Measurements from ENCODE around the gene SULT2A1. TPM values are rescaled to one million over a fixed set of nuclear protein-coding genes. Genes with fewer than 3 reads are reported as not detected.

SULT2A1 gene
- total RNA-seq, 1 experiment from 2014 or later, result not detected

GRCh38 chr19:47896019-47896418 is 9.9 kb upstream of the SULT2A1 start:
- Mint-ChIP-seq H3K27ac (ENCODE audit: unreplicated experiment) (no peak overlapping the region), H3K36me3 (ENCODE audit: insufficient read depth, unreplicated experiment) (no peaks in the 10 kb centered on the region), H3K4me3 (ENCODE audit: low read depth, unreplicated experiment) (no peak overlapping the region), H3K27me3 (ENCODE audit: unreplicated experiment) (peaks cover 18% of the 10 kb centered on the region), H3K9me3 (ENCODE audit: low read depth, unreplicated experiment) (peaks cover 3% of the 10 kb centered on the region), H3K4me1 (ENCODE audit: low read depth, unreplicated experiment) (no peaks in the 10 kb centered on the region)
- DNase-seq, result no peak
- CTCF ChIA-PET, result no interaction called here
- BruUV-seq (replicated peaks), result no TSS peak
- TF ChIP-seq CTCF (IDR thresholded peaks at IDR 0.05; ENCODE audit: unreplicated experiment), result no peak
- intact Hi-C loops (cut with micrococcal nuclease; ENCODE audit: unreplicated experiment), result no loop called here

GRCh38 chr19:47895165-47895782 is 9.2 kb upstream of the SULT2A1 start:
- no peak overlapping the region for H3K27ac Mint-ChIP-seq (ENCODE audit: unreplicated experiment)
- TF ChIP-seq CTCF (IDR thresholded peaks at IDR 0.05; ENCODE audit: unreplicated experiment), result no peak
- H3K4me3 Mint-ChIP-seq (ENCODE audit: low read depth, unreplicated experiment), result no peak overlapping the region
- intact Hi-C loops (cut with micrococcal nuclease; ENCODE audit: unreplicated experiment), result no loop called here
- peaks cover 3% of the 10 kb centered on the region for H3K9me3 Mint-ChIP-seq (ENCODE audit: low read depth, unreplicated experiment)
- H3K27me3 Mint-ChIP-seq (ENCODE audit: unreplicated experiment), result peaks cover 10% of the 10 kb centered on the region
- no peaks in the 10 kb centered on the region for H3K4me1 Mint-ChIP-seq (ENCODE audit: low read depth, unreplicated experiment)
- no peak for DNase-seq
- BruUV-seq (replicated peaks), result no TSS peak
- CTCF ChIA-PET, result no interaction called here
- no peaks in the 10 kb centered on the region for H3K36me3 Mint-ChIP-seq (ENCODE audit: insufficient read depth, unreplicated experiment)

DNA sequence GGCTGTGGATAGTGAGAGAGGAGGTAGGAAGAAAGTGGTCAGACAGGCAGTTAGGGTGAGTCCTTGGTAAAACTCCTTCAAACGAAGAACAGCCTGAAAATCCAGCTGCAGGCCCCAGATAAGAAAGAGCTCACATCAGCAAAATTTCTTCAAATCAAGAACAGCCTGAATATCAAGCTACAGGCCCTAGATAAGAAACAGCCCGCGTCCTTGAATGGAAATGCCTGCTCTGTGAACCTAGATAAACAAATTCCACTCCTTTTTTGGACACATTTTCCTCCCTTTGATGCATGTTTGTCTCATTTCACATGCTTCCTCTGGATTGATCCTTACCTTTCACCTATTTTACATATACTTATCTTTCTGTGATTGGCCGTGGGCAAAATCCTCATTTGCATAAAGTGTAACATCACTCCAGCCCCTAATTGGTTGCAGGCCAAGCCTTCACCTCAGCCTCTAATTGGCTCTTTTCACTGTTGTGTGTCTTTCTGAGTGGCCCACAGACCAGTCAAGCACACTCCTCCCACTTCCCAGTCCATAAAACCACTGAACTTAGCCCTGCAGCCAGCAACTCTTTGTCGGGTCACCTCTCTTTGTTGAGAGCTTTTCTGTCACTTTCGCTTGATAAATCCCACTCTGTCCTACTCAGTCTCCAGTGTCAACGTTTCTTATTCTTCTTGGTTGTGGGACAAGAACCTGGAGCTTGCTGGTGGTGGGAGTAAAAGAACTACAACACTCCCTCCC is 6.0 kb upstream of the SULT2A1 start:
- Mint-ChIP-seq H3K36me3 (ENCODE audit: insufficient read depth, unreplicated experiment) (no peaks in the 10 kb centered on the region), H3K27me3 (ENCODE audit: unreplicated experiment) (no peaks in the 10 kb centered on the region), H3K4me1 (ENCODE audit: low read depth, unreplicated experiment) (no peaks in the 10 kb centered on the region), H3K27ac (ENCODE audit: unreplicated experiment) (no peak overlapping the region), H3K4me3 (ENCODE audit: low read depth, unreplicated experiment) (no peak overlapping the region), H3K9me3 (ENCODE audit: low read depth, unreplicated experiment) (peaks cover 3% of the 10 kb centered on the region)
- no peak for TF ChIP-seq CTCF (IDR thresholded peaks at IDR 0.05; ENCODE audit: unreplicated experiment)
- intact Hi-C loops (cut with micrococcal nuclease; ENCODE audit: unreplicated experiment), result no loop called here
- BruUV-seq (replicated peaks), result no TSS peak
- CTCF ChIA-PET, result no interaction called here
- no peak for DNase-seq

DNA sequence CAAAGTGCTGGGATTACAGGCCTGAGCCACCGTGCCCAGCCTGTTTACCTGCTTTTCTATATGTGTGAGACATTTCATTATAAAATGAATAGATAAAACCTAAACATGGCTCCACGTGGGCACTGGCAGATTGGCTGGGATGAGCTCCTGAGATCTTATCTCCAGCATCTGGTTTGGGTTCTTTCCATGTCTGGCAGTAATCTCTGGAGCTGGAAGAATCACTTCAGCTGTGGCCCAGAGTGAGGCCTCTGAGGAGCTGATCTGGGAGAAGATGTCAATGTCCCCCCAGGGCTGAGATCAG is 5.5 kb upstream of the SULT2A1 start:
- H3K36me3 Mint-ChIP-seq (ENCODE audit: insufficient read depth, unreplicated experiment), result no peaks in the 10 kb centered on the region
- no peak overlapping the region for H3K4me3 Mint-ChIP-seq (ENCODE audit: low read depth, unreplicated experiment)
- no peak for DNase-seq
- peaks cover 3% of the 10 kb centered on the region for H3K9me3 Mint-ChIP-seq (ENCODE audit: low read depth, unreplicated experiment)
- BruUV-seq (replicated peaks), result no TSS peak
- H3K27me3 Mint-ChIP-seq (ENCODE audit: unreplicated experiment), result peaks cover 4% of the 10 kb centered on the region
- CTCF ChIA-PET, result no interaction called here
- TF ChIP-seq CTCF (IDR thresholded peaks at IDR 0.05; ENCODE audit: unreplicated experiment), result no peak
- H3K4me1 Mint-ChIP-seq (ENCODE audit: low read depth, unreplicated experiment), result no peaks in the 10 kb centered on the region
- intact Hi-C loops (cut with micrococcal nuclease; ENCODE audit: unreplicated experiment), result no loop called here
- no peak overlapping the region for H3K27ac Mint-ChIP-seq (ENCODE audit: unreplicated experiment)
